ENCODE measurements around the gene HOXC9.

The HOXC9 gene

DNA sequence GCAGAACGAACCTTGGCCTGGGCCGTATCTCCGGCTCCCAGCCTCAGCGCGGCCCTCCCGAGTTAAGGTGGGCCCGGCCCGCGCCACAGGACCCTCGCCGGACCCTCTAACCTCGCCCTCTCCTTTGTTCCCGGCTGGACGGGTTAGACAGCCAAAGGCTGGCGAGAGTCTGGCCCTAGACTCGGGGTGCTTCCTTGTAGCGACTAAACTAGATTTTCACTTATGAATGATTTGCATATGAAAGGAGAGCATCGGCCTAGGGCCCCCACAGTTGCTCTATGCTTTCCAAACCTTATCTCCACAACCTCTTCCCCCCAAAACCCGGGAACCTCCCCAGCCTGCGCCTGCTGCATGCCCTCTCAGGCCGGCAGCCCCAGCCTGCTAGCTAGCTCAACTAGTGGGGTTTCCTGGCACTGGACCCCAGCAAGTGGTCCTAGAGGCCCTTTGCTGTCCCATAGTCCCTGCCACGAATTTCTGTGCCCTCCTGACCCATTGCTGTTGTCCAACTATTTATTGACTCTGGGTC, 34.9 kb downstream of the HOXC9 start:
- H3K27ac ChIP-seq (ENCODE audit: low read length): no peak overlapping the region
- H3K27me3 ChIP-seq (ENCODE audit: control insufficient read depth in 1 of 2, insufficient read depth in 2 of 2, low read length in 2 of 2): peaks cover 36 to 79% of the 10 kb centered on the region in 2 donors
- no peak overlapping the region for H3K9ac ChIP-seq (ENCODE audit: low read length in 2 of 2)
- H3K36me3 ChIP-seq (ENCODE audit: control insufficient read depth in 2 of 2, insufficient read depth in 2 of 2, low read length in 2 of 2): no peaks in the 10 kb centered on the region
- no peak overlapping the region for H3K4me3 ChIP-seq (ENCODE audit: low read length in 2 of 2)
- no peaks in the 10 kb centered on the region for H3K9me3 ChIP-seq (ENCODE audit: control insufficient read depth in 2 of 2, low read length in 2 of 2)
- H3K4me1 ChIP-seq (ENCODE audit: control insufficient read depth, insufficient read depth, low read length): peaks cover 4% of the 10 kb centered on the region

DNA sequence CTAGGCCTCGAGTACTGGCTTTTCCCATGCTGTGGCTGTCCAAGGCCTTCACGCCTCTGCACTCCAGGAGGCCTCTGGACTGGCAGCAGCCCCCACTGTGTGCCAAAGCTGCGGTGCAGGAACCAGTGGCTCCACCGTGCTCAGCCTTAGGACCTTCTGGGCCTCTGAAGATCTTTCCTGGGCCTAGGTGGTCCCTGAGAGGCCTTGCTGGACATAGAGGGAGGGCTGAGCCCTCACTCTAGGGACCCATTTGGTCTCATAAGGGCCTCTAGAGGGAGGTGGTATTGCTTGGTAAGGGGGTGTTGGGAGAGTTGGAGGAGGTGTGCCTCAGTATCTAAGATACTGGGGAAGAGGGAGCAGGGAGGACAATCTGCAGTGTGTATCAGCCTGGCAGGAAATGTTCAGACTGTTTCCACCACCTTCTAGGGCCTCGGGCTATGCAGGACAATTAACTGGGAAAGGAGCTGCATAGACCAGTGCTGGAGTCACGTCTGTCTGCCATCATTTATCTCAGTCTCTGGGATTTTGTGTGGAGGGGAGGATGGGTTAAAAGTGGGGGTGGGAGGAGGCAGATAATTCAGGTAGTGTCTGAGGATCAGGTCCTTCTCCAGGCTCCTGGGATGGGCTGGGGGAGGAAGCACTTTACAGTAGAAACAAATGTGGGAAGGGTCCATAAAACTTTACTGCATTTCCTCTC, 35.8 kb downstream of the HOXC9 start:
- Histone ChIP-seq H3K27me3 (ENCODE audit: control insufficient read depth in 1 of 2, insufficient read depth in 2 of 2, low read length in 2 of 2) (peaks cover 35 to 76% of the 10 kb centered on the region in 2 donors), H3K9me3 (ENCODE audit: control insufficient read depth in 2 of 2, low read length in 2 of 2) (no peaks in the 10 kb centered on the region), H3K9ac (ENCODE audit: low read length in 2 of 2) (no peak overlapping the region), H3K27ac (ENCODE audit: low read length) (no peak overlapping the region), H3K4me3 (ENCODE audit: low read length in 2 of 2) (no peak overlapping the region), H3K4me1 (ENCODE audit: control insufficient read depth, insufficient read depth, low read length) (peaks cover 4% of the 10 kb centered on the region), H3K36me3 (ENCODE audit: control insufficient read depth in 2 of 2, insufficient read depth in 2 of 2, low read length in 2 of 2) (no peaks in the 10 kb centered on the region)

DNA sequence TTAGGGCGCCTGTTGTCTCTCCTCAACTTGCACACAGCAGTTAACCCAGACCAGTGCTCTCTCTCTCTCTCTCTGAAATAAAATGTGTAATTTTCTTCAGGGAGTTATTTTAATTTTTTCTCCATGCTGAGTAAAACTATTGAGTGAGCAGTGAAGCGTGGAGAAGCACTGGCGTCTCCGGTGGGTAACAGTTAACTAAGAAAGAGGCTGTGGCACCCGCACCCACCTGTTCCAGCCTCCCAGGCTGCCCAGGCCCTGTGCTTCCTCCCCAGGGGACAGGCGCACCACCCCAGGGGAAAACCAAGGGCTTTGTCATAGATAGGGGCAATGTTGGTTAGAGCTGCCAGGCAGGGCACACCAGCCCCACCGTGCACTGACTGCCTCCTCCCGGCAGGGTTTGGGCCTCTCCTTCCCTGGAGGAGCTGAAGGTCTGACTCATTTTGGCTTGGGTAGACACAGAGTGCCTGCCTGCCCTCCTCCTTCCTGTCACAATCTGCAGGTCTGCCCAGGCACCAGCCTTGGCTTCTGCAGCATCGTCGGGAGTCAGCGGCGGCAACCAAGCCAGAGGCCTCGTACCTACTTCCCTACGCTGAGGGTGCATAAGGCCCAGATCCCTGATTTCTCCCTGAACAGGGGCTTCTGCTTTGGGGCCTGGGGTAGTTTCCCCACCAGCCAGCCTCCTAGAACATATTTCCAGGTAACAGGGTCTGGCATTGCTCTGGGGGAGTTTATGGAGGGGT, 36.8 kb downstream of the HOXC9 start:
- H3K4me3 ChIP-seq (ENCODE audit: low read length in 2 of 2): no peak overlapping the region
- peaks cover 4% of the 10 kb centered on the region for H3K4me1 ChIP-seq (ENCODE audit: control insufficient read depth, insufficient read depth, low read length)
- peaks cover 29 to 70% of the 10 kb centered on the region in 2 donors for H3K27me3 ChIP-seq (ENCODE audit: control insufficient read depth in 1 of 2, insufficient read depth in 2 of 2, low read length in 2 of 2)
- no peak overlapping the region for H3K9ac ChIP-seq (ENCODE audit: low read length in 2 of 2)
- H3K9me3 ChIP-seq (ENCODE audit: control insufficient read depth in 2 of 2, low read length in 2 of 2): no peaks in the 10 kb centered on the region
- no peaks in the 10 kb centered on the region for H3K36me3 ChIP-seq (ENCODE audit: control insufficient read depth in 2 of 2, insufficient read depth in 2 of 2, low read length in 2 of 2)
- no peak overlapping the region for H3K27ac ChIP-seq (ENCODE audit: low read length)

DNA sequence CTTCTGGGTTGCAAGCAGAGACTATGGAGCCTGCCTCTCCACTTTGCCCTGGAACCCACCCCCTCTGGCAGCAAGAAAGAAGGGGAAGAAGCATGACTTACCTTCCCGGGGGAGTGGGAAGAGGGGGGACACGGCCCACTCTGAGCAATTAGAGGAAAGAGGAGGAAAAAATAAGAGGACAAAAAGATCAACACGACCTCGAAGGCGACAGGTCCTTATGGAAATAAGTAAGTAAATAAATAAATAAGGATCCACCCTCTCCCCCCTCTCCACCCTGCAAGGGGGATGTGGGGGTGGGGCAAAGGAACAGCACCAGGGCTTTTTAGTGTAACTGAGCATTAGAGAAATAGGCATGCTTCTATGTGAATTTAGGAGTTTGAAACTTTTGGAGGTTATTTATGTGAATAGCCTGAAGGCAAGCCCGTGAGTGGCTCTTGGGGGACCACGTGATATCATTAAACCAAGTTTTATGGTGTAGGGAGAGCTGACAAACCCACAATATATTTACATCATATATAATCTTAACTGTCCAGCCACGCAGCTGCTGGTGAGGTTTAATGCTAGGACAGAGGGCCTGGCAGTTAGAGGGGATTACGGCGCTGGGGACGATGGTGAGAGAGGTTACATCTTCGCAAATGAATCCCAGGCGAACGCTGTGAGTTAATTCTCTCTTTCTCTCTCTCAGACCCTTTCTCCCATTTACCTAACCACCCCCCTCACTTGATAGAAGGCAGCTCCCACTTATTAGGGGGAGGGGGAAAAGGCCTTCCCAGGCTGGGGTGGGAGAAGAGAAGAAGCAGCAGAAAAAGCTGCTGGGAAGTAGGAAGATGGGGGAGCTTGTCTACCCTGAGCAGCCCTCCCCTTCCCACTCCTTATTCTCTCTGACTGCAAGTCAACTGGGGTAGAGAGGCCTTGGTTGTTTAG, 37.7 kb downstream of the HOXC9 start:
- Histone ChIP-seq H3K27ac (ENCODE audit: low read length) (no peak overlapping the region), H3K9ac (ENCODE audit: low read length in 2 of 2) (no peak overlapping the region), H3K4me1 (ENCODE audit: control insufficient read depth, insufficient read depth, low read length) (peaks cover 4% of the 10 kb centered on the region), H3K36me3 (ENCODE audit: control insufficient read depth in 2 of 2, insufficient read depth in 2 of 2, low read length in 2 of 2) (no peaks in the 10 kb centered on the region), H3K4me3 (ENCODE audit: low read length in 2 of 2) (peak overlapping the region in 1 of 2 donors; percentile 22), H3K27me3 (ENCODE audit: control insufficient read depth in 1 of 2, insufficient read depth in 2 of 2, low read length in 2 of 2) (peaks cover 26 to 67% of the 10 kb centered on the region in 2 donors), H3K9me3 (ENCODE audit: control insufficient read depth in 2 of 2, low read length in 2 of 2) (no peaks in the 10 kb centered on the region)

DNA sequence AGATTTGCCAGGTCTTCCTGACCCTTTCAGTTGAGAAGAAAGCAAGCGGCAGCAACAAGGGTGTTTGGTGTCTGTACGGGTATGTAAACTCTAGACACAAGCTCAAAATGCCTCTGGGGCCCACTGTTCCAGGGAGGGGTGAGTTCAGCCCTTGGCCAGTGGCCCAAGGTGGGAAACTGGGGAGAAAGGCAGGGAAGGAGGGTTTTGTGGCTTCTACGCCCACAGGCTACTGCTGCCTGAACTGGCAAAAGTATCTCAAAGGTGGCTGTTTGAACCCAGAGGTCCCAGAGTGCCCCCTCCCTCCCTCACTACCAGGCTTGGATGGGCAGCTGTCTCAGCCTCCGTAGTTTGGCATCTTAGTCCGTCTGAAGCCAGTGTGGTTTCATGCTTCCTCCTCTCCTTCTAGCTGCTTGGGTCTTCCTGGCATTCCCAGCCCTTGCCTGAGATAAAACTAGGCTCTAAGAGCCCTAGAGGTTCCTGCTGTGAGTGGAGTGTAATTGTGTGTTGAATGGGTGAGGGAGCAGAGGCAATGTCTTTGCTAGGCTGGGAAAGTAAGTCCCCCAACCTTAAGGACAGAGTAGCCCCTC, 38.4 kb downstream of the HOXC9 start:
- Histone ChIP-seq H3K27ac (ENCODE audit: low read length) (no peak overlapping the region), H3K9me3 (ENCODE audit: control insufficient read depth in 2 of 2, low read length in 2 of 2) (no peaks in the 10 kb centered on the region), H3K9ac (ENCODE audit: low read length in 2 of 2) (no peak overlapping the region), H3K4me3 (ENCODE audit: low read length in 2 of 2) (peak overlapping the region in 1 of 2 donors; percentile 15), H3K4me1 (ENCODE audit: control insufficient read depth, insufficient read depth, low read length) (peaks cover 4% of the 10 kb centered on the region), H3K36me3 (ENCODE audit: control insufficient read depth in 2 of 2, insufficient read depth in 2 of 2, low read length in 2 of 2) (no peaks in the 10 kb centered on the region), H3K27me3 (ENCODE audit: control insufficient read depth in 1 of 2, insufficient read depth in 2 of 2, low read length in 2 of 2) (peaks cover 26 to 64% of the 10 kb centered on the region in 2 donors)

DNA sequence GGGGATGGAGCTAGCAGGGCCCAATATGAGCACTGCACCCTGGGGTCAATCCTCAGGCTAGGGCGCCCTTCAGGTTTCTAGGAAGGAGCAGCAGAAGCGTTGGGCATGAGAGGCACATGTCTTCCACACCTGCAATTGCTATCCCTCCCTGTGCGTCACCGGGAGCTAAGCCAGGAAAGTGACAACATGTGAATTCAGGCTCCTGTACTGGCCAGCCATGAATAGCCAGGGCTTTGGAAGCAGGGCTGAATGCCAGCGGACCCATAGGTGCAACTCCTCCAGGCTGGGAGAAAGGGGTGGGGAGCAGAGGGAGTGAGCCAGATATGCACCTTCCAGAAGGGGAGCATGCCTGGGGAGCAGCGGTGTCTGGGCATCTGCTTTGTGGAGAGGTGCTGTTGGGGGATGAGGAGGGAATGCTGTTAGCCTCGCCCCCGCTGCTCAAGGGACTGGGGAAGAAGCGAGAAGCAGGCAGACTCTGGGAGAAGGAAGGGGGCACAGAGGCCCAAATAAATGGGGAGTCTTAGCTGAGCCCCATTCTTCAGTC, 39.0 kb downstream of the HOXC9 start:
- peaks cover 28 to 59% of the 10 kb centered on the region in 2 donors for H3K27me3 ChIP-seq (ENCODE audit: control insufficient read depth in 1 of 2, insufficient read depth in 2 of 2, low read length in 2 of 2)
- peaks cover 4% of the 10 kb centered on the region for H3K4me1 ChIP-seq (ENCODE audit: control insufficient read depth, insufficient read depth, low read length)
- no peaks in the 10 kb centered on the region for H3K36me3 ChIP-seq (ENCODE audit: control insufficient read depth in 2 of 2, insufficient read depth in 2 of 2, low read length in 2 of 2)
- H3K4me3 ChIP-seq (ENCODE audit: low read length in 2 of 2): peak overlapping the region in 1 of 2 donors; percentile 15
- no peak overlapping the region for H3K27ac ChIP-seq (ENCODE audit: low read length)
- H3K9me3 ChIP-seq (ENCODE audit: control insufficient read depth in 2 of 2, low read length in 2 of 2): no peaks in the 10 kb centered on the region
- no peak overlapping the region for H3K9ac ChIP-seq (ENCODE audit: low read length in 2 of 2)

DNA sequence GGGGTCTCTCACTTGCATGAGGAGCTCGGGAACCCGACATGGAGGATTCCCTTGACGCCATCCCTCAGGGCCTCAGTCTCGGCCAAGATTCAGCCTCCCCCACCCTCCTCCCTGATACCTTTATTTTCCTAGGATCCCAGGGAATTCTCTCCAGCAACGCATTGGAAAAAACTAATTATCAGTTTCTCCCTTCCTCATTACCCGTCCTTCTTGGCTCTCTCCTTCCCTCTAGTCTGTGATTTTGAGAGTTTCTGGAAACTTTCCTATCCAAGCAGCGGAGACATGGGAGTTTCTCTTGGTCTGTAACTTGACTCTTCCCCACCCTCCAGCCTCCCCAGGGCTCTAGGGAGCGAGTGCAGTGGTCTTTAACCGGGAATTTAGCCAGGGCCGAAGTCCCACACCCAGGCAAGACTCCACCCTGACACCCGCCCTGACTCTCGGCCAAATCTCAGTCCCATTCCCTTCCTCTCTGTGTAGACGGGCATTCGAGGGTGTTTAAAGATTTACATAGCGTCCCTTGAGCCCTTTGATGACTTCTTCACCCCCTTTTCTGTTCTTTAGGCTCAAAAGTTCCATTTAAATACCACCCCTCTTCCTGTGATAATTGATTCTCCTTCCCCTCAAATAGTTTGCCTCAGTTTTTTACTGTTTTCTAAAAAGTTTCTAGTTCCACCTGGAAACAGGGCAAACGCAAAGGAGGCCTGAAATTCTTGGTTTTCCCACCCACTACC, 39.6 kb downstream of the HOXC9 start:
- Histone ChIP-seq H3K27me3 (ENCODE audit: control insufficient read depth in 1 of 2, insufficient read depth in 2 of 2, low read length in 2 of 2) (peaks cover 32 to 55% of the 10 kb centered on the region in 2 donors), H3K36me3 (ENCODE audit: control insufficient read depth in 2 of 2, insufficient read depth in 2 of 2, low read length in 2 of 2) (no peaks in the 10 kb centered on the region), H3K4me3 (ENCODE audit: low read length in 2 of 2) (no peak overlapping the region), H3K9me3 (ENCODE audit: control insufficient read depth in 2 of 2, low read length in 2 of 2) (no peaks in the 10 kb centered on the region), H3K27ac (ENCODE audit: low read length) (no peak overlapping the region), H3K4me1 (ENCODE audit: control insufficient read depth, insufficient read depth, low read length) (peaks cover 4% of the 10 kb centered on the region), H3K9ac (ENCODE audit: low read length in 2 of 2) (no peak overlapping the region)

DNA sequence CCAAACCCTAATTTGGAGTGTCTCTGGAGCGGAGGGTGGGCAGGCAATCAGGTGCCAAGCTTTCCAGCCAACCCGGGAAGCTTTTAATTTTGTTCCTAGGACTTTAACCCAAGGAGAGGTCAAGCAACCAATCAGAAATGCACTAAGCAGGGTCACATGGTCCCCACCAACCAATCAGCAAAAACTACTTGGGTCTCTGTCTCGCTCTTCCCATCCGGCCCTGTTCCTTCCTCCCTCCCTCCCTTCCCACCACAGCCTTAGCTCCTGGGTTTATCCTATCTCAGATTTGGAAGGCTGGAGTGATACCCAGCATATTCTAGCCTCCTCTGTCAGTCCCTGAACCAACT, 40.2 kb downstream of the HOXC9 start:
- Histone ChIP-seq H3K4me1 (ENCODE audit: control insufficient read depth, insufficient read depth, low read length) (peaks cover 4% of the 10 kb centered on the region), H3K9me3 (ENCODE audit: control insufficient read depth in 2 of 2, low read length in 2 of 2) (no peaks in the 10 kb centered on the region), H3K9ac (ENCODE audit: low read length in 2 of 2) (no peak overlapping the region), H3K4me3 (ENCODE audit: low read length in 2 of 2) (no peak overlapping the region), H3K27me3 (ENCODE audit: control insufficient read depth in 1 of 2, insufficient read depth in 2 of 2, low read length in 2 of 2) (peaks cover 28 to 54% of the 10 kb centered on the region in 2 donors), H3K27ac (ENCODE audit: low read length) (no peak overlapping the region), H3K36me3 (ENCODE audit: control insufficient read depth in 2 of 2, insufficient read depth in 2 of 2, low read length in 2 of 2) (no peaks in the 10 kb centered on the region)

DNA sequence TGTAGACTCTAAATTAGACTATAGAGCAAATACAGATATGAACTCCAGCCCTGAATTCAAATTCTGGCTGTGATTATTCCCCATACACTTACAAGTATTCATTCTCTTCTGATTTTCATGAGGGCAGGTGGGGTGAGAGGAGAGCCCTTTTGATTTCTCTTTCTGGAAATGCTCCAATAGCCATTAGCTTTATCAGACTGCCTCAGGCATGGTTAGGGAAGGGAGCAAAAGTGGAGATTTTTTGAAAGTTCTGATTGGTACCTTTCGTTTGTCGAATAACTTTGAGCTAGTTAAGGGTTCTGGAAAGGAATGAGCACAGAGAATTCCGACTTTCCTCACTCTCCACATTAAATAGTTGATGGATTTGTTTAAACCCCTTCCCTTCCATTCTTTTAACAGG, 40.7 kb downstream of the HOXC9 start:
- Histone ChIP-seq H3K27ac (ENCODE audit: low read length) (no peak overlapping the region), H3K9me3 (ENCODE audit: control insufficient read depth in 2 of 2, low read length in 2 of 2) (no peaks in the 10 kb centered on the region), H3K4me3 (ENCODE audit: low read length in 2 of 2) (no peak overlapping the region)

More for the DNA sequence above, 40.7 kb downstream of the HOXC9 start:
- Histone ChIP-seq H3K27me3 (ENCODE audit: control insufficient read depth in 1 of 2, insufficient read depth in 2 of 2, low read length in 2 of 2) (peaks cover 30 to 53% of the 10 kb centered on the region in 2 donors), H3K4me1 (ENCODE audit: control insufficient read depth, insufficient read depth, low read length) (peaks cover 4% of the 10 kb centered on the region), H3K9ac (ENCODE audit: low read length in 2 of 2) (no peak overlapping the region), H3K36me3 (ENCODE audit: control insufficient read depth in 2 of 2, insufficient read depth in 2 of 2, low read length in 2 of 2) (no peaks in the 10 kb centered on the region)

Data from stomach smooth muscle (tissue), 2 donors.